WTC11 (cell line): ENCODE results near the gene LILRA6. TPM values are rescaled to one million over a fixed set of nuclear protein-coding genes. Genes with fewer than 3 reads are reported as not detected.

Source experiments
- ATAC-seq: fragments of 200-7000 bp; cut with Tn5 transposase; 2 replicates; pipeline ENCODE4 v1.10.0; 2021; ENCODE audit warnings: mild to moderate bottlenecking, moderate library complexity
- CTCF ChIA-PET: fragments of 300-600 bp; sonication (Branson Sonifier 250); formaldehyde crosslinking; loops from one replicate; lab custom pipeline; 2021; ENCODE audit warnings: antibody characterized with exemption; lab: Charles Lee
- POLR2A ChIA-PET: fragments of 350-600 bp; sonication (Branson Sonifier 250); formaldehyde crosslinking; loops from one replicate; lab custom pipeline; 2021; ENCODE audit warnings: antibody characterized with exemption; lab: Charles Lee
- DNase-seq: peaks from one replicate; pipeline ENCODE4 v3.0.0; 2021; ENCODE audit warnings: low spot score
- H3K27ac Mint-ChIP-seq: 2 replicates; pipeline ENCODE4 v1.8.0; 2021; ENCODE audit warnings: mixed read lengths
- H3K27me3 Mint-ChIP-seq: 2 replicates; pipeline ENCODE4 v1.8.0; 2021; ENCODE audit warnings: low read depth, mild to moderate bottlenecking, moderate library complexity, mixed read lengths
- H3K36me3 Mint-ChIP-seq: 2 replicates; pipeline ENCODE4 v1.8.0; 2021; ENCODE audit warnings: mixed read lengths
- H3K4me1 Mint-ChIP-seq: 2 replicates; pipeline ENCODE4 v1.8.0; 2022; ENCODE audit warnings: mixed read lengths
- H3K4me3 Mint-ChIP-seq: 2 replicates; pipeline ENCODE4 v1.8.0; 2021; ENCODE audit warnings: mild to moderate bottlenecking, moderate library complexity, mixed read lengths
- H3K9me3 Mint-ChIP-seq: 2 replicates; pipeline ENCODE4 v1.8.0; 2021; ENCODE audit warnings: mixed read lengths
- ATF1 ChIP-seq: sonication (generic); formaldehyde crosslinking; IDR thresholded peaks from 2 replicates; pipeline ENCODE4 v1.8.1; 2023; ENCODE audit warnings: mild to moderate bottlenecking, moderate library complexity, missing genetic modification reagents
- FOXJ3 ChIP-seq: sonication (generic); formaldehyde crosslinking; IDR thresholded peaks from 2 replicates; pipeline ENCODE4 v1.9.0; 2021; ENCODE audit warnings: missing genetic modification reagents, mild to moderate bottlenecking, borderline replicate concordance
- JAZF1 ChIP-seq: fragments of 250-450 bp; sonication (Bioruptor Pico); IDR thresholded peaks from 2 replicates; pipeline ENCODE4 v1.9.0; 2021; ENCODE audit warnings: moderate library complexity, mild to moderate bottlenecking, inconsistent platforms
- NFYB ChIP-seq: sonication (generic); formaldehyde crosslinking; conservative IDR thresholded peaks from 2 replicates; pipeline ENCODE4 v1.8.0; 2022; ENCODE audit warnings: low read depth, missing genetic modification reagents
- NR2C2 ChIP-seq: sonication (generic); formaldehyde crosslinking; IDR thresholded peaks from 2 replicates; pipeline ENCODE4 v1.8.0; 2022; ENCODE audit warnings: mild to moderate bottlenecking, missing genetic modification reagents
- OVOL2 ChIP-seq: fragments of 250-450 bp; sonication (Bioruptor Pico); IDR thresholded peaks from 2 replicates; pipeline ENCODE4 v1.9.0; 2021; ENCODE audit warnings: mild to moderate bottlenecking, borderline replicate concordance
- RELA ChIP-seq: sonication (generic); formaldehyde crosslinking; IDR thresholded peaks from 2 replicates; pipeline ENCODE4 v1.8.1; 2022; ENCODE audit warnings: missing genetic modification reagents, mild to moderate bottlenecking, borderline replicate concordance
- RORB ChIP-seq: fragments of 250-450 bp; sonication (Bioruptor Pico); IDR thresholded peaks from 2 replicates; pipeline ENCODE4 v1.9.0; 2021; ENCODE audit warnings: mild to moderate bottlenecking
- SOX15 ChIP-seq: fragments of 250-450 bp; sonication (Bioruptor Pico); IDR thresholded peaks from 2 replicates; pipeline ENCODE4 v1.9.0; 2021; ENCODE audit warnings: mild to moderate bottlenecking
- TCF7 ChIP-seq: sonication (generic); formaldehyde crosslinking; IDR thresholded peaks from 2 replicates; pipeline ENCODE4 v1.8.0; 2022; ENCODE audit warnings: mild to moderate bottlenecking, low read depth, missing genetic modification reagents, moderate library complexity
- TP53 ChIP-seq: sonication (generic); formaldehyde crosslinking; IDR thresholded peaks from 2 replicates; pipeline ENCODE4 v1.8.1; 2023; ENCODE audit warnings: mild to moderate bottlenecking, missing genetic modification reagents
- ZNF219 ChIP-seq: sonication (generic); formaldehyde crosslinking; IDR thresholded peaks from 2 replicates; pipeline ENCODE4 v1.8.0; 2023; ENCODE audit warnings: missing genetic modification reagents, mild to moderate bottlenecking, borderline replicate concordance
- ZNF263 ChIP-seq: sonication (generic); formaldehyde crosslinking; IDR thresholded peaks from 2 replicates; pipeline ENCODE4 v1.8.1; 2022; ENCODE audit warnings: low read depth, mild to moderate bottlenecking, moderate library complexity, missing genetic modification reagents
- total RNA-seq: library from RNA; stranded (reverse); gene quantifications from 3 replicates; pipeline ENCODE4 v1.2.3, GENCODE V29; 2021
- TF ChIP-seq, protein P1 (sequence below): sonication (generic); formaldehyde crosslinking; IDR thresholded peaks from 2 replicates; pipeline ENCODE4 v1.8.1; 2022; ENCODE audit warnings: mild to moderate bottlenecking, missing genetic modification reagents, moderate library complexity, borderline replicate concordance
- TF ChIP-seq, protein P2 (sequence below): sonication (generic); formaldehyde crosslinking; IDR thresholded peaks from 2 replicates; pipeline ENCODE4 v1.8.1; 2022; ENCODE audit warnings: low read depth, missing genetic modification reagents, borderline replicate concordance
- TF ChIP-seq, protein P3 (sequence below): sonication (generic); formaldehyde crosslinking; IDR thresholded peaks from 2 replicates; pipeline ENCODE4 v1.8.1; 2023; ENCODE audit warnings: mild to moderate bottlenecking, missing genetic modification reagents
- TF ChIP-seq, protein P4 (sequence below): sonication (generic); formaldehyde crosslinking; conservative IDR thresholded peaks from 2 replicates; pipeline ENCODE4 v1.8.1; 2023; ENCODE audit warnings: mild to moderate bottlenecking, low read depth, missing genetic modification reagents, moderate library complexity
- TF ChIP-seq, protein P5 (sequence below): fragments of 250-450 bp; sonication (Bioruptor Pico); IDR thresholded peaks from 2 replicates; pipeline ENCODE4 v1.9.0; 2021; ENCODE audit warnings: mild to moderate bottlenecking

LILRA6 gene
- total RNA-seq, 1 experiment from 2014 or later: not detected

DNA sequence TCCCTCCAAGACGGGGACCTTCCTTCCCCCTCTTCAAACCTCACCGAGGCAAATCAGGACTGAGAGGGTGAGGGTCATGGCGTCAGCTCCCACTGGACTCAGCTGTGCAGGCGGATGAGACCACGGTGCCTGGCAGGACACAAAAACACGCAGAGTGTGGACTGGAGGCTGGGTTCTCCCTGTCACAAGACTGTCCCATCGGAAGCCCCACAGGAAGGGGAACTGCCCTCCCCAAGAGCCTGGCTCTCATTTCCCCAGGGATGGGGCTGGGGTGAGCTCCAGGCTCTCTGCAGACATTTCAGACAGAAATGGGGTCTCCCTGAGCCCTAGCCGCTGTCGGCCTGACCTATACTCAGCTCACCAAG is 14.5 kb upstream of the LILRA6 start, which contains the start of gene LILRB5:
LILRB5 (minus strand) TSS at position 158 of the 365 bp plus-strand sequence; CDS start at position 78, 80 bp downstream.
- CTCF ChIA-PET: interaction anchor here (1.0 to 2.8 kb wide), 2 partner anchors 9 to 68 kb away, joined by 3 to 34 read pairs; no protein-coding TSS in a partner anchor
- Mint-ChIP-seq H3K9me3 (no peaks in the 10 kb centered on the region), H3K27ac (no peak within 1 kb of the TSS), H3K27me3 (peaks cover 15% of the 10 kb centered on the region), H3K4me3 (no peak within 1 kb of the TSS), H3K4me1 (peaks cover 3% of the 10 kb centered on the region; the same call in 1 of the 2 replicates), H3K36me3 (no peaks in the 10 kb centered on the region)
- DNase-seq (no peak), ATAC-seq (no peak)
- POLR2A ChIA-PET: no interaction called here
- TF ChIP-seq ZNF219 (no peak), NFYB (CRISPR knock-in tag) (no peak), RELA (CRISPR knock-in tag) (no peak), RORB (CRISPR knock-in tag) (no peak), JAZF1 (no peak), SOX15 (CRISPR knock-in tag) (no peak), NR2C2 (no peak), FOXJ3 (no peak), OVOL2 (CRISPR knock-in tag) (no peak), ZNF263 (no peak), TP53 (CRISPR knock-in tag) (no peak)
- TF ChIP-seq, protein P1, sequence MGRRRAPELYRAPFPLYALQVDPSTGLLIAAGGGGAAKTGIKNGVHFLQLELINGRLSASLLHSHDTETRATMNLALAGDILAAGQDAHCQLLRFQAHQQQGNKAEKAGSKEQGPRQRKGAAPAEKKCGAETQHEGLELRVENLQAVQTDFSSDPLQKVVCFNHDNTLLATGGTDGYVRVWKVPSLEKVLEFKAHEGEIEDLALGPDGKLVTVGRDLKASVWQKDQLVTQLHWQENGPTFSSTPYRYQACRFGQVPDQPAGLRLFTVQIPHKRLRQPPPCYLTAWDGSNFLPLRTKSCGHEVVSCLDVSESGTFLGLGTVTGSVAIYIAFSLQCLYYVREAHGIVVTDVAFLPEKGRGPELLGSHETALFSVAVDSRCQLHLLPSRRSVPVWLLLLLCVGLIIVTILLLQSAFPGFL (CRISPR knock-in tag): no peak
- TF ChIP-seq, protein P2, sequence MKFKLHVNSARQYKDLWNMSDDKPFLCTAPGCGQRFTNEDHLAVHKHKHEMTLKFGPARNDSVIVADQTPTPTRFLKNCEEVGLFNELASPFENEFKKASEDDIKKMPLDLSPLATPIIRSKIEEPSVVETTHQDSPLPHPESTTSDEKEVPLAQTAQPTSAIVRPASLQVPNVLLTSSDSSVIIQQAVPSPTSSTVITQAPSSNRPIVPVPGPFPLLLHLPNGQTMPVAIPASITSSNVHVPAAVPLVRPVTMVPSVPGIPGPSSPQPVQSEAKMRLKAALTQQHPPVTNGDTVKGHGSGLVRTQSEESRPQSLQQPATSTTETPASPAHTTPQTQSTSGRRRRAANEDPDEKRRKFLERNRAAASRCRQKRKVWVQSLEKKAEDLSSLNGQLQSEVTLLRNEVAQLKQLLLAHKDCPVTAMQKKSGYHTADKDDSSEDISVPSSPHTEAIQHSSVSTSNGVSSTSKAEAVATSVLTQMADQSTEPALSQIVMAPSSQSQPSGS (CRISPR knock-in tag): no peak
- TF ChIP-seq, protein P3, sequence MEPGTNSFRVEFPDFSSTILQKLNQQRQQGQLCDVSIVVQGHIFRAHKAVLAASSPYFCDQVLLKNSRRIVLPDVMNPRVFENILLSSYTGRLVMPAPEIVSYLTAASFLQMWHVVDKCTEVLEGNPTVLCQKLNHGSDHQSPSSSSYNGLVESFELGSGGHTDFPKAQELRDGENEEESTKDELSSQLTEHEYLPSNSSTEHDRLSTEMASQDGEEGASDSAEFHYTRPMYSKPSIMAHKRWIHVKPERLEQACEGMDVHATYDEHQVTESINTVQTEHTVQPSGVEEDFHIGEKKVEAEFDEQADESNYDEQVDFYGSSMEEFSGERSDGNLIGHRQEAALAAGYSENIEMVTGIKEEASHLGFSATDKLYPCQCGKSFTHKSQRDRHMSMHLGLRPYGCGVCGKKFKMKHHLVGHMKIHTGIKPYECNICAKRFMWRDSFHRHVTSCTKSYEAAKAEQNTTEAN (CRISPR knock-in tag): no peak
- TF ChIP-seq, protein P4, sequence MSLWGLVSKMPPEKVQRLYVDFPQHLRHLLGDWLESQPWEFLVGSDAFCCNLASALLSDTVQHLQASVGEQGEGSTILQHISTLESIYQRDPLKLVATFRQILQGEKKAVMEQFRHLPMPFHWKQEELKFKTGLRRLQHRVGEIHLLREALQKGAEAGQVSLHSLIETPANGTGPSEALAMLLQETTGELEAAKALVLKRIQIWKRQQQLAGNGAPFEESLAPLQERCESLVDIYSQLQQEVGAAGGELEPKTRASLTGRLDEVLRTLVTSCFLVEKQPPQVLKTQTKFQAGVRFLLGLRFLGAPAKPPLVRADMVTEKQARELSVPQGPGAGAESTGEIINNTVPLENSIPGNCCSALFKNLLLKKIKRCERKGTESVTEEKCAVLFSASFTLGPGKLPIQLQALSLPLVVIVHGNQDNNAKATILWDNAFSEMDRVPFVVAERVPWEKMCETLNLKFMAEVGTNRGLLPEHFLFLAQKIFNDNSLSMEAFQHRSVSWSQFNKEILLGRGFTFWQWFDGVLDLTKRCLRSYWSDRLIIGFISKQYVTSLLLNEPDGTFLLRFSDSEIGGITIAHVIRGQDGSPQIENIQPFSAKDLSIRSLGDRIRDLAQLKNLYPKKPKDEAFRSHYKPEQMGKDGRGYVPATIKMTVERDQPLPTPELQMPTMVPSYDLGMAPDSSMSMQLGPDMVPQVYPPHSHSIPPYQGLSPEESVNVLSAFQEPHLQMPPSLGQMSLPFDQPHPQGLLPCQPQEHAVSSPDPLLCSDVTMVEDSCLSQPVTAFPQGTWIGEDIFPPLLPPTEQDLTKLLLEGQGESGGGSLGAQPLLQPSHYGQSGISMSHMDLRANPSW (CRISPR knock-in tag): no peak

DNA sequence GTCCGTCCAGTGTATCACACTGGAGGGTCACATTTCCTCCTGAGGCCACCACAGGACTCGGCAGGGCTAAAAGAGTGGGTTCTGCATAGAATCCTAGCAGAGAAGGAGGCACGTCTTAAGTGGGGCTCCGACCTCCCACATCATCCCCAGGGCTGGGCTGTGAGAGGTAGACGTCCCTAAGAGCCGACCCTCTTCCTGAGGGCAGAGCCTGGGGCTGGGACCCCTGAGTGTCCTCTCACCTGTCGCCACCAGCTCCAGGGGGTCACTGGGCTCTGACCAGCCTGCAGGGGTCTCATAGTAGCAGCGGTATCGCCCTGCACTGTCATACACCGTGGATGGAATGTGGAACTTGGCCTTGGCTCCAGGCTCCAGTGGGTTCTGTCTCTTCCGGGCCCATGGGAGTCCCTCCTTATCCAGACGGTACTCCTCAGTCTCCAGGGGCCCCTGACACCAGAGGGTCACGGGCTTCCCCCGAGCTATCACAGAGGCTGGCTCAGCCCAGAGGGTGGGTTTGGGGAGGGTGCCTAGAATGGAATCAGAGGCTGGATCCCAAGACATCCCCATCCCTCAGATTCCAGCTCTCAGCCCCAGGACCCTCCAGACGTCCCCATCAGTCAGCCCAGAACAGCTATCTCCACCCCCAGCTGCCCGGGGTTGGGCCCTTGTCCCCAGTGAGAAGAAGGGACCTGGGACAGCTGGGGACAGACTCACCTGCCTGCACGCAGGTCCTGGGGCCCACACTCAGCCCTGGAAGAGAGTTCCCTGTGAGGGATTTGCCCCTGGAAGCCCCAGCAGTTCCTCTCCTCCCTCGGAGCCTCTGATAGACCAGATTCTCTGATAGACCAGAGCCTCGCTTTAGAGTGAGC is 13.9 kb upstream of the LILRA6 start:
- no peak overlapping the region for H3K27ac Mint-ChIP-seq
- POLR2A ChIA-PET: interaction anchor here (0.5 kb wide), 1 partner anchor 181 kb away, joined by 4 read pairs; no protein-coding TSS in a partner anchor
- no peak for DNase-seq
- no peaks in the 10 kb centered on the region for H3K9me3 Mint-ChIP-seq
- peaks cover 14% of the 10 kb centered on the region for H3K27me3 Mint-ChIP-seq
- no peak for ATAC-seq
- H3K4me1 Mint-ChIP-seq: peaks cover 3% of the 10 kb centered on the region; the same call in 1 of the 2 replicates
- CTCF ChIA-PET: interaction anchor here (2.8 kb wide), 1 partner anchor 10 kb away, joined by 34 read pairs; no protein-coding TSS in a partner anchor
- no peaks in the 10 kb centered on the region for H3K36me3 Mint-ChIP-seq
- no peak overlapping the region for H3K4me3 Mint-ChIP-seq
- TF ChIP-seq TCF7 (CRISPR knock-in tag) (no peak), ZNF263 (no peak), ATF1 (CRISPR knock-in tag) (no peak), OVOL2 (CRISPR knock-in tag) (no peak)
- TF ChIP-seq, protein P5, sequence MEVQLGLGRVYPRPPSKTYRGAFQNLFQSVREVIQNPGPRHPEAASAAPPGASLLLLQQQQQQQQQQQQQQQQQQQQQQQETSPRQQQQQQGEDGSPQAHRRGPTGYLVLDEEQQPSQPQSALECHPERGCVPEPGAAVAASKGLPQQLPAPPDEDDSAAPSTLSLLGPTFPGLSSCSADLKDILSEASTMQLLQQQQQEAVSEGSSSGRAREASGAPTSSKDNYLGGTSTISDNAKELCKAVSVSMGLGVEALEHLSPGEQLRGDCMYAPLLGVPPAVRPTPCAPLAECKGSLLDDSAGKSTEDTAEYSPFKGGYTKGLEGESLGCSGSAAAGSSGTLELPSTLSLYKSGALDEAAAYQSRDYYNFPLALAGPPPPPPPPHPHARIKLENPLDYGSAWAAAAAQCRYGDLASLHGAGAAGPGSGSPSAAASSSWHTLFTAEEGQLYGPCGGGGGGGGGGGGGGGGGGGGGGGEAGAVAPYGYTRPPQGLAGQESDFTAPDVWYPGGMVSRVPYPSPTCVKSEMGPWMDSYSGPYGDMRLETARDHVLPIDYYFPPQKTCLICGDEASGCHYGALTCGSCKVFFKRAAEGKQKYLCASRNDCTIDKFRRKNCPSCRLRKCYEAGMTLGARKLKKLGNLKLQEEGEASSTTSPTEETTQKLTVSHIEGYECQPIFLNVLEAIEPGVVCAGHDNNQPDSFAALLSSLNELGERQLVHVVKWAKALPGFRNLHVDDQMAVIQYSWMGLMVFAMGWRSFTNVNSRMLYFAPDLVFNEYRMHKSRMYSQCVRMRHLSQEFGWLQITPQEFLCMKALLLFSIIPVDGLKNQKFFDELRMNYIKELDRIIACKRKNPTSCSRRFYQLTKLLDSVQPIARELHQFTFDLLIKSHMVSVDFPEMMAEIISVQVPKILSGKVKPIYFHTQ (CRISPR knock-in tag): no peak
- TF ChIP-seq, all 79 proteins: peak for 0
